ENCODE measurements around the gene TXNRD3. TPM values are rescaled to one million over a fixed set of nuclear protein-coding genes. Genes with fewer than 3 reads are reported as not detected.

TXNRD3 gene
- total and polyA plus RNA-seq, 2 experiments from 2014 or later, result 8.7 to 11.7 TPM

DNA sequence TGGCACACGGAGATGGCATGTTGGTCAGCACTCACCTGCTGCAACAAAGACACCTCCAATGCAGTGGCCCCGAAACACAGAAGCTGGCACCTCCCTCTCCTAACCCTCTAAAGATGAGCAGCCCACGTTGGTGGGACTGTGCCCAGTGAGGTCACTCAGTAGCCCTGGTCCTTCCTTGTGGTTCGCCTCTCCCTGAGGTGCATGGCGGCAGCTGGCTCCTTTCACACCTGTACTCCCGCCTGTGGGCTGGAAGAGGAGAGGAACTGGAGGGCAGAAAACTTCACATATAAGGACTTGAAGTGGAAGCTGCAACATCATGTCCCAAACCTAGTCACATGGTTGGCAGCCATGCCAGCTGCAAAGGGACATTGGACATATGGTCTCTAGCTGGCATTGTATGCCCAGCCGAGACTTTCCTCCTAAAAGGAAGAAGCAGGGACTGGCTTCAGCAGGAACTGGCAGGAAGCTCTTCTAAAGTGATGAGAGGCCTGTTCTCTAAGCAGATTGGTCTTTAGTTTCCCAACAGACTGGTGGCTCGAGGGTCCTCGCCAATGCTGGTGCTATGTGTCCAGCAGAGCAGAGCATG lies 85.4 kb downstream of the TXNRD3 start:
- no peaks in the 10 kb centered on the region for H3K4me1 ChIP-seq (ENCODE audit: low read depth)
- H3K27ac ChIP-seq, result no peak overlapping the region
- H3K9me3 ChIP-seq (ENCODE audit: low read depth), result no peaks in the 10 kb centered on the region
- TF ChIP-seq, protein P1, sequence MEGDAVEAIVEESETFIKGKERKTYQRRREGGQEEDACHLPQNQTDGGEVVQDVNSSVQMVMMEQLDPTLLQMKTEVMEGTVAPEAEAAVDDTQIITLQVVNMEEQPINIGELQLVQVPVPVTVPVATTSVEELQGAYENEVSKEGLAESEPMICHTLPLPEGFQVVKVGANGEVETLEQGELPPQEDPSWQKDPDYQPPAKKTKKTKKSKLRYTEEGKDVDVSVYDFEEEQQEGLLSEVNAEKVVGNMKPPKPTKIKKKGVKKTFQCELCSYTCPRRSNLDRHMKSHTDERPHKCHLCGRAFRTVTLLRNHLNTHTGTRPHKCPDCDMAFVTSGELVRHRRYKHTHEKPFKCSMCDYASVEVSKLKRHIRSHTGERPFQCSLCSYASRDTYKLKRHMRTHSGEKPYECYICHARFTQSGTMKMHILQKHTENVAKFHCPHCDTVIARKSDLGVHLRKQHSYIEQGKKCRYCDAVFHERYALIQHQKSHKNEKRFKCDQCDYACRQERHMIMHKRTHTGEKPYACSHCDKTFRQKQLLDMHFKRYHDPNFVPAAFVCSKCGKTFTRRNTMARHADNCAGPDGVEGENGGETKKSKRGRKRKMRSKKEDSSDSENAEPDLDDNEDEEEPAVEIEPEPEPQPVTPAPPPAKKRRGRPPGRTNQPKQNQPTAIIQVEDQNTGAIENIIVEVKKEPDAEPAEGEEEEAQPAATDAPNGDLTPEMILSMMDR (IDR thresholded peaks at IDR 0.05; ENCODE audit: low read depth, low read length), result no peak
- no peaks in the 10 kb centered on the region for H3K27me3 ChIP-seq
- H3K36me3 ChIP-seq, result no peaks in the 10 kb centered on the region
- no peak overlapping the region for H3K4me3 ChIP-seq
- DNase-seq (ENCODE audit: low read depth in 1 of 2, low spot score in 1 of 2), result no peak

DNA sequence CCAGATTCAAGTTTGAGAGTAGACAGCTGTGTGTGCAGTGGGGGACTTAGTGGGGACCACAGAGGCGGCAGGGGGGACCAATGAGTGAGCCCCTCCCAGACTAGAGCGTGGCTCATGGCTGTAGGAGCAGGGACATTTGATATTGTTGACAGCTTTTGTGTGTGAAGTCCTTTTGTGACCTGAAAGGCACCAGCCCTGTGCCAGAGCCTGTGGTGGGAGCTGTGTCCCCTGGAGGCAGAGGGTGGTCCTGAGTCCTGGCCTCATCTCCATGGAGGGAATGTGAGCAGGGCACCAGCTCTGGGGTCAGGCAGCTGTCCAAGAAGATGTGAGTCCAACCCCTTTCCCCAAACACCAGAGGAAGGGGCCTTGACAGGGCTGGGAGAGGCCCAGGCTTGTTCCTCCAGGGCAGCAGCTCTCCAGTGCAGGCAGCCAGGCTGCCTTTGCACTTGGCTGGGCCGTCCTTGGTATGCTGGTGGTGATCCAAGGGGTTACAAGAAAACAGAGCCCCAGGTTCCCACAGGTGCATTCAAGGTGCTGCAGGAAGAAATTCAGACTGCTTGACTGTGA lies 86.1 kb downstream of the TXNRD3 start:
- TF ChIP-seq, protein P1 (IDR thresholded peaks at IDR 0.05; ENCODE audit: low read depth, low read length), result no peak
- Histone ChIP-seq H3K27ac (no peak overlapping the region), H3K4me3 (no peak overlapping the region), H3K4me1 (ENCODE audit: low read depth) (no peaks in the 10 kb centered on the region), H3K36me3 (no peaks in the 10 kb centered on the region), H3K9me3 (ENCODE audit: low read depth) (no peaks in the 10 kb centered on the region), H3K27me3 (no peaks in the 10 kb centered on the region)
- DNase-seq (ENCODE audit: low read depth in 1 of 2, low spot score in 1 of 2), result no peak

DNA sequence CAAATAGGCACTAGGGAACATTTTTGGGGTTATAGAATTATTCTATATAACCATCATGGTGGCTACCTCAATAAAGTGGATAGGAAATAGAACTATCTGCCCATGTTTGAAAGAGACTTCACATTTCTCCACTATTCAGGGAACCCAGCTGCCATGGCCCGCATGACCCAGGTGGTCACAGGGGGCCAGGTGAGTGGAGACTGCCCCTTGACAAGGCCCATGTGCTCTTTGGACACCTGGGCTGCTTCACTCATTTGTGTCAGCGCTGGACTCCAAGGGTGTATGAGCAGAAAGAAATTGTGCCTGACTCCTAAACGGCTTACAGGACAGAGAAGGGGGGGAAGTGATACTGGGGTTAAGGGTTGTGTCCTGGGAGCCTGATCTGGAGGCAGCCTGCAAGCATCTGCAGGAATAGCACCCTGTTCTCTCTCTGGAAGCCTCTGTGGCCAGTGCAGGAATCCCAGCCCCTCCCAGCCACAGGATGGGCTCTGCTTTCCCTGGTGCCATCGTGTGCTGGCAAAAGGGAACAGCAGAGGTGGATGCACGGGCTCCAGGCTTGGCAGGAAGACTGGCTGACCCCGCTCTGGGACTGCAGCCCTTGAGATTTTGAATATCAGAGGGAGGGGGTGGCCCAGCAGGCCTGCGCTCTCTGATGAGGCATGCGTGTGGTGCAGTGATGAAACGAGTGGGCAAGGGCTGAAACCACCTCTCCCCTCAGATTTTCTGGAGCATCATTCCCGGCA lies 87.1 kb downstream of the TXNRD3 start:
- Histone ChIP-seq H3K36me3 (no peaks in the 10 kb centered on the region), H3K4me3 (no peak overlapping the region), H3K4me1 (ENCODE audit: low read depth) (no peaks in the 10 kb centered on the region), H3K27me3 (no peaks in the 10 kb centered on the region), H3K9me3 (ENCODE audit: low read depth) (no peaks in the 10 kb centered on the region), H3K27ac (no peak overlapping the region)
- TF ChIP-seq, protein P1 (IDR thresholded peaks at IDR 0.05; ENCODE audit: low read depth, low read length), result no peak
- DNase-seq (ENCODE audit: low read depth in 1 of 2, low spot score in 1 of 2), result no peak

DNA sequence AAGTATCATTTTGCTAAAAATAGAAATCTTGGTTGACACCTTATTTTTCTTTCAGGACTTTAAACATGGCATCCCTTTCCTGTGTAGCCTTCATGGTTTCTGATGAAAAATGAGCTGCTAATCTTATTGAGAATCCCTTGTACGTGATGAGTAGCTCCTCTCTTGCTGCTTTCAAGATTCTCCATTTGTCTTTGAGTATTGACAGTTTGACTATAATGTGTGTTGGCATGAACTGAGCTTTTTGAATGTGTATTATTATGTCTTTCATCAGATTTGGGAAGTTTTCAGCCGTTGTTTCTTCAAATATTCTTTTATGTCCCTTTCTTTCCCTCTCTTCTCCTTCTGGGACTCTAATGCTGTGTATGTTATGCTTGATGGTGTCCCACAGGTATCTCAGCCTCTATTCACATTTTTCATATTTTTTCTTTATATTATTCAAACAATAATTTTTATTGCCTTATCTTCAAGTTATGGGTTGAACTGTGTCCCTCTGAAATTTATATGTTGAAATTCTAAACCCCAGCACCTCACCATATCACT lies 92.1 kb downstream of the TXNRD3 start:
- Histone ChIP-seq H3K4me1 (ENCODE audit: low read depth) (no peaks in the 10 kb centered on the region), H3K9me3 (ENCODE audit: low read depth) (no peaks in the 10 kb centered on the region), H3K27ac (no peak overlapping the region), H3K36me3 (no peaks in the 10 kb centered on the region), H3K27me3 (no peaks in the 10 kb centered on the region), H3K4me3 (no peak overlapping the region)
- TF ChIP-seq, protein P1 (IDR thresholded peaks at IDR 0.05; ENCODE audit: low read depth, low read length), result no peak
- no peak for DNase-seq (ENCODE audit: low read depth in 1 of 2, low spot score in 1 of 2)

DNA sequence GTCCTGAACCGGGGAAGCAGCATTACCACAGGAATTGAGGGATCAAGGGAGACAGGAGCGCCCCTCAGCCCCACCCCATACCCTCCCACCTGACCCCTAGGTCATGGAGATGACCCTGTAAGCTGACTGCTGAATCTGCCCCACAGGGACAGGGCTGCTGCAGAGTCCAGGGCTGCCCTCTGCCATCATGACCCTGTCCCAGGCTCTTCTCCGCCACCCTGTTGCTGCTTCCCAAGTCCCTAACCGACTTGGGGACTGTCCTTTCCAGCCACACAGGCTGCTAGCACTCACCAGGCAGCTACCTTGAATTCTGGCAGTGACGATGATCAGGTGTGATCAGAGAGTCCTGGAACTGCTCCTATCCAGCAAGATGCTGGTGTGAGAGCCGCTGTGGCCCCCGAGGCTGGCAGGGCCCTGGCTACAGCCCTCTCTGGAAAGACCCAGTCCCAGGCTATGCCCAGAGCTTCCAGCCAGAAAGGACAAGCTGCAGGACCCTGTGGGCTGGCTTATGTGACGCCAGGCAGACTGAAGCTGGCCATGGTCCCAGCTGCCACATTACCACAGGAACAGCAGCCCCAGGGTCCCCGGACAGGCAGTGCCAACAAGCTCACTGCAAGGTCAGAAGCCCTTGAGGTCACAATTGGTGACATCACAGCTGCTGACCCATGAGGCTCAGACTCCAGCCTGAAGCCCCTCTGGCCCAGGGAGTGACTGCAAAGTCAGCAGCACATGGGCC lies 96.4 kb downstream of the TXNRD3 start, which contains the start of gene C3orf22:
TSS of gene C3orf22 (minus strand) at position 597 of the 736 bp plus-strand sequence. CDS start 5,542 bp downstream, outside the sequence.
- Histone ChIP-seq H3K9me3 (ENCODE audit: low read depth) (no peaks in the 10 kb centered on the region), H3K27ac (no peak within 1 kb of the TSS), H3K4me3 (no peak within 1 kb of the TSS), H3K36me3 (no peaks in the 10 kb centered on the region), H3K4me1 (ENCODE audit: low read depth) (no peaks in the 10 kb centered on the region), H3K27me3 (no peaks in the 10 kb centered on the region)
- TF ChIP-seq, protein P1 (IDR thresholded peaks at IDR 0.05; ENCODE audit: low read depth, low read length), result no peak
- DNase-seq (ENCODE audit: low read depth in 1 of 2, low spot score in 1 of 2), result no peak

All from cardiac muscle cell (in vitro differentiated cells and primary cell).